Measurements from ENCODE around the gene SERHL2.
"Not testable (repeated sequence)": the region's sequence is repeated elsewhere in the genome, so short reads cannot be mapped to it uniquely, and the experiment has no call there.

The SERHL2 gene

GRCh38 chr22:42553475-42554361, at the start of gene SERHL2:
Gene SERHL2, plus strand, starts transcription at chr22:42553956. Its CDS starts 65 bp downstream, at chr22:42554021.
- DNase-seq (ENCODE audit: low read depth in 2 of 2): peak; percentile 76 to 93

GRCh38 chr22:42508327-42508974, 45.3 kb upstream of the SERHL2 start:
- DNase-seq (ENCODE audit: low read depth in 2 of 2): not testable (repeated sequence)

- not testable (repeated sequence) for DNase-seq (ENCODE audit: low read depth in 2 of 2)
Measured at GRCh38 chr22:42508975-42509364, 44.8 kb upstream of the SERHL2 start.

GRCh38 chr22:42509548-42509947, 44.2 kb upstream of the SERHL2 start:
- DNase-seq (ENCODE audit: low read depth in 2 of 2): no peak

GRCh38 chr22:42511401-42511891, 42.3 kb upstream of the SERHL2 start:
- no peak for DNase-seq (ENCODE audit: low read depth in 2 of 2)

GRCh38 chr22:42512273-42512990, 41.3 kb upstream of the SERHL2 start:
- DNase-seq (ENCODE audit: low read depth in 2 of 2): not testable (repeated sequence)

GRCh38 chr22:42514331-42514730, 39.4 kb upstream of the SERHL2 start:
- DNase-seq (ENCODE audit: low read depth in 2 of 2): not testable (repeated sequence)

- not testable (repeated sequence) for DNase-seq (ENCODE audit: low read depth in 2 of 2)
Measured at GRCh38 chr22:42515304-42515703, 38.5 kb upstream of the SERHL2 start.

GRCh38 chr22:42515896-42516295, 37.9 kb upstream of the SERHL2 start:
- no peak for DNase-seq (ENCODE audit: low read depth in 2 of 2)

- DNase-seq (ENCODE audit: low read depth in 2 of 2): not testable (repeated sequence)
Measured at GRCh38 chr22:42517103-42517502, 36.7 kb upstream of the SERHL2 start.

- DNase-seq (ENCODE audit: low read depth in 2 of 2): not testable (repeated sequence)
Measured at GRCh38 chr22:42518638-42519524, 34.9 kb upstream of the SERHL2 start.

- peak; percentile 83 to 91 for DNase-seq (ENCODE audit: low read depth in 2 of 2)
Measured at GRCh38 chr22:42519525-42520401, 34.0 kb upstream of the SERHL2 start, which contains the start of gene RRP7A. Gene RRP7A, minus strand, starts transcription at chr22:42519796. Its CDS starts 10 bp downstream, at chr22:42519786.

- no peak for DNase-seq (ENCODE audit: low read depth in 2 of 2)
Measured at GRCh38 chr22:42521228-42521546, 32.6 kb upstream of the SERHL2 start.

- DNase-seq (ENCODE audit: low read depth in 2 of 2): no peak
Measured at GRCh38 chr22:42522546-42522945, 31.2 kb upstream of the SERHL2 start.

- DNase-seq (ENCODE audit: low read depth in 2 of 2): no peak
Measured at GRCh38 chr22:42528591-42529307, 25.0 kb upstream of the SERHL2 start.

GRCh38 chr22:42529435-42529834, 24.3 kb upstream of the SERHL2 start:
- not testable (repeated sequence) for DNase-seq (ENCODE audit: low read depth in 2 of 2)

GRCh38 chr22:42531401-42532084, 22.2 kb upstream of the SERHL2 start:
- not testable (repeated sequence) for DNase-seq (ENCODE audit: low read depth in 2 of 2)

GRCh38 chr22:42533638-42533977, 20.1 kb upstream of the SERHL2 start:
- DNase-seq (ENCODE audit: low read depth in 2 of 2): no peak

Measured in stimulated activated CD4-positive, alpha-beta T cell treated with anti-CD3 and anti-CD28 coated beads, Interleukin-4, amount 100 ng/mL, for 48 hours (primary cell).